ENCODE results near the gene MEGF8. TPM values are rescaled to one million over a fixed set of nuclear protein-coding genes. Genes with fewer than 3 reads are reported as not detected.
A peak's percentile ranks its signal among the peaks of the same experiment; 100 is the strongest.

The MEGF8 gene
- total RNA-seq, 4 donors from 2014 or later, result 12.5 to 150 (median 35.7) TPM

GRCh38 chr19:42281146-42281826, 44.1 kb upstream of the MEGF8 start:
- Histone ChIP-seq H3K4me1 (peaks cover 67 to 72% of the 10 kb centered on the region in 2 donors), H3K27ac (peak overlapping the region; percentile 89 to 97 (median 93)), H3K36me3 (no peaks in the 10 kb centered on the region), H3K27me3 (no peaks in the 10 kb centered on the region), H3K4me3 (replicated peaks in 1 of 3) (peak overlapping the region in 1 of 3 donors; percentile 82), H3K9me3 (no peaks in the 10 kb centered on the region)
- peak; percentile 42 to 51 for DNase-seq
- WGBS, 2 donors, result 34 to 39% methylated on average over 9 to 10 of the region's 25 CpGs
- TF ChIP-seq POLR2A (IDR thresholded peaks at IDR 0.05) (no peak), CTCF (IDR thresholded peaks at IDR 0.05) (no peak)
- intact Hi-C loops (cut with DNase I), result no loop called here

GRCh38 chr19:42281827-42282762, 43.3 kb upstream of the MEGF8 start:
- Histone ChIP-seq H3K4me1 (peaks cover 73 to 78% of the 10 kb centered on the region in 2 donors), H3K9me3 (no peaks in the 10 kb centered on the region), H3K27me3 (no peaks in the 10 kb centered on the region), H3K4me3 (replicated peaks in 1 of 3) (peak overlapping the region in 1 of 3 donors; percentile 82), H3K27ac (peak overlapping the region; percentile 89 to 97 (median 93)), H3K36me3 (peaks cover 2% of the 10 kb centered on the region in 2 donors)
- no peak for DNase-seq
- intact Hi-C loops (cut with DNase I), result no loop called here
- WGBS, 2 donors, result 33 to 43% methylated on average over 7 of the region's 7 CpGs
- TF ChIP-seq CTCF (IDR thresholded peaks at IDR 0.05) (no peak), POLR2A (IDR thresholded peaks at IDR 0.05) (no peak)

- 53 to 58% methylated on average over 3 to 4 of the region's 4 CpGs for WGBS, 2 donors
- peak overlapping the region; percentile 85 to 97 (median 93) for H3K27ac ChIP-seq
- H3K4me3 ChIP-seq (replicated peaks in 1 of 3), result peak overlapping the region in 1 of 3 donors; percentile 26
- TF ChIP-seq POLR2A (IDR thresholded peaks at IDR 0.05) (no peak), CTCF (IDR thresholded peaks at IDR 0.05) (no peak)
- intact Hi-C loops (cut with DNase I), result no loop called here
- no peak for DNase-seq
- H3K36me3 ChIP-seq, result peaks cover 9% of the 10 kb centered on the region in 2 donors
- no peaks in the 10 kb centered on the region for H3K9me3 ChIP-seq
- peaks cover 72 to 73% of the 10 kb centered on the region in 2 donors for H3K4me1 ChIP-seq
- no peaks in the 10 kb centered on the region for H3K27me3 ChIP-seq
These were observed 42.6 kb upstream of the MEGF8 start for GRCh38 chr19:42282819-42283187.

GRCh38 chr19:42283188-42284065, 42.0 kb upstream of the MEGF8 start:
- peak overlapping the region; percentile 85 to 97 (median 93) for H3K27ac ChIP-seq
- peaks cover 65 to 70% of the 10 kb centered on the region in 2 donors for H3K4me1 ChIP-seq
- H3K36me3 ChIP-seq, result peaks cover 14 to 16% of the 10 kb centered on the region in 2 donors
- no peaks in the 10 kb centered on the region for H3K9me3 ChIP-seq
- DNase-seq, result peak; percentile 96 to 97
- peak in 1 of 2 donors; percentile 51 for TF ChIP-seq POLR2A (IDR thresholded peaks at IDR 0.05)
- TF ChIP-seq CTCF (IDR thresholded peaks at IDR 0.05), result no peak
- 4 to 7% methylated on average over 18 to 29 of the region's 74 CpGs for WGBS, 2 donors
- intact Hi-C loops (cut with DNase I), result no loop called here
- H3K27me3 ChIP-seq, result no peaks in the 10 kb centered on the region
- peak overlapping the region in 1 of 3 donors; percentile 32 for H3K4me3 ChIP-seq (replicated peaks in 1 of 3)
